Activated T-cell treated with anti-CD3 and anti-CD28 coated beads, Interleukin-2, amount 50 U/mL, for 24 hours (primary cell): ENCODE results near the gene SDF4.
A peak's percentile ranks its signal among the peaks of the same experiment; 100 is the strongest.
"Not testable (repeated sequence)": the region's sequence is repeated elsewhere in the genome, so short reads cannot be mapped to it uniquely, and the experiment has no call there.

Experiments used
- DNase-seq: peaks from one replicate; pipeline ENCODE4 v3.0.0-alpha.2; 2020
- H3K27ac Mint-ChIP-seq: 2 replicates; pipeline ENCODE4 v1.8.0; 2020; ENCODE audit warnings: mild to moderate bottlenecking, mixed read lengths
- H3K27me3 Mint-ChIP-seq: 2 replicates; pipeline ENCODE4 v1.8.0; 2020; ENCODE audit warnings: mixed read lengths
- H3K36me3 Mint-ChIP-seq: 2 replicates; pipeline ENCODE4 v1.8.0; 2020; ENCODE audit warnings: low read depth, mixed read lengths
- H3K4me1 Mint-ChIP-seq: 2 replicates; pipeline ENCODE4 v1.8.0; 2020; ENCODE audit warnings: low read depth, mixed read lengths
- H3K4me3 Mint-ChIP-seq: 2 replicates; pipeline ENCODE4 v1.8.0; 2020; ENCODE audit warnings: mild to moderate bottlenecking, moderate library complexity, mixed read lengths
- H3K9me3 Mint-ChIP-seq: 2 replicates; pipeline ENCODE4 v1.8.0; 2020; ENCODE audit warnings: mixed read lengths

The SDF4 gene

DNA sequence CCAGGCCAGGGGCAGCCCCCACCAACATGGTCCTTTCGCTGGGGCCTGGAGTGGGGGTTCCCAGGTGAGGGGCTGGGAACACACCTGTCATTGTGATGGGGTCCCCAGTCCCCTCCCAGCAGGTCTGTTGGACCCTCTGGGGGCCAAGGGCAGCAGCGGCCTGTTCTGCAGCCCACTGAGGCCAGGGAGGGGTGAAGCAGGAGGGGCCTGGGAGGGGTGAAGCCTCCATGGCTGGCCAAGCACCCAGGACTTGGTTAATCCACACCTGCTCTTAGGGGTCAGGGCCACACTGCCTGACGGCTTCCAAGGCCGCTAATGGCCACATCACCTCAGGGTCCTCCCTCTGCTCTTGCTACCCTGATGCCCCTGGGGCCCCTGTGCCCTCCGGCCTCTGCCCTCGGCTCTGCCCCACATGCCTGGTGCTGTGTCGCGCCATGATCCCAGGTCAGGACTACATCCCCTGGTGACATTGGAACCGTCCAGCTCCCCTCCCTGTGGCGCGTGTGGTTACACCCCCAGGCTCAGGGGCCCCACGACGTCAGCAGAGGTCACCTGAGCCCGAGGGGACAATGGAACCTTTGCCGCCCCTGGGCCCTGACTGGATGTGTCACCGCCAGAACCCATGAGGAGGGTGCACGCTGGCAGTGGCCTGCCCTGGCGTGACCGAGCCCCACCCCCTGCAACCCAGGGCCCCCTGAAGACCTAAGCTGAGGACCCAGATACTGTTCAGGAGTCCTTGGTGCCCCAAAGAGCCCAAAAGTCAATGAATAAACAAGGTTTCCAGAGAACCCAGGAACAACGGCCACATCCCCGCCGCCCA is 32.5 kb downstream of the SDF4 start:
- no peak for DNase-seq
- Mint-ChIP-seq H3K36me3 (peaks cover 5% of the 10 kb centered on the region), H3K27me3 (no peaks in the 10 kb centered on the region), H3K27ac (peak overlapping the region; percentile 57), H3K9me3 (peaks cover 2% of the 10 kb centered on the region), H3K4me3 (peak overlapping the region; percentile 8), H3K4me1 (peaks cover 17% of the 10 kb centered on the region)

GRCh38 chr1:1198423-1199140 is 33.2 kb downstream of the SDF4 start:
- Mint-ChIP-seq H3K9me3 (peaks cover 2% of the 10 kb centered on the region), H3K4me1 (peaks cover 12% of the 10 kb centered on the region), H3K27me3 (no peaks in the 10 kb centered on the region), H3K27ac (no peak overlapping the region), H3K4me3 (no peak overlapping the region), H3K36me3 (no peaks in the 10 kb centered on the region)
- no peak for DNase-seq

DNA sequence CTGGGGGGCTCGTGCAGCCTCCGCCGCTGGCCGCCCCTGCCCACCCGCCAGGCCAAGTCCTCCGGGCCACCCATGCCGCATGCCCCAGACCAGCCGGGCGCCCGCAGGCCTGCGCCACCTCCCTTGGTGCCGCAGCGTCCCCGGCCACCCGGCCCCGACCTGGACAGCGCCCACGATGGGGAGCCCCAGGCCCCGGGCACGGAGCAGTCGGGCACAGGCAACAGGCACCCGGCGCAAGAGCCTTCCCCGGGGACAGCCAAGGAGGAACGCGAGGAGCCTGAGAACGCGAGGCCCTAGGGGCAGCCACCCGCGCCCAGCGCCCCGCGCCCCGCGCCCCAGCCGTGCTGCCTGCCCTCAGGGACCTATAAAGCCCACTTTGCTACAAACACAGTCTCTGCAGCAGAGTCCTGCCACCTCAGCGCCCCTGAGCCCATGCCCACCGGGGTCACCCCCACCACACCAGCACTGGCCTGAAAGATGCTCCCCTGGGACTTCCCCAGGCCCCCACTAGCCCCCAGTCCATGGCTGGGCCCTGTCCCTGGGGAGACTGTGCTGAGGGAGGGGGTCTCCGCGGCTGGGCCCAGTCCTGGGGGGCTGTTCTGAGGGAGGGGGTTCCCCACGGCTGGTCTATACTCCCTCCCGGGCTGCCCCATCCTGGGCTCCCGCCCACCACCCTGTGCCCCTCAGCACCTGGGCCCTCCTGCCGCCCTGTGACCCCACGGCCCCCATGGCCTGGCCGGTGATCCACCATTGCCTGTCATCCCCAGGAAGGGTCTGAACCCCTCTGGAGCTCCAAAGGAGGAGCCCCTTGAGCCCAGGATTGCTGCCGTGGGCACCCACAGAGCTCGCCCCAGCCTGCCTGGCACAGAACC is 34.0 kb downstream of the SDF4 start:
- H3K9me3 Mint-ChIP-seq, result peaks cover 2% of the 10 kb centered on the region
- H3K27ac Mint-ChIP-seq, result no peak overlapping the region
- H3K4me1 Mint-ChIP-seq, result peaks cover 12% of the 10 kb centered on the region
- H3K36me3 Mint-ChIP-seq, result no peaks in the 10 kb centered on the region
- H3K4me3 Mint-ChIP-seq, result no peak overlapping the region
- H3K27me3 Mint-ChIP-seq, result no peaks in the 10 kb centered on the region
- peak; percentile 32 for DNase-seq

DNA sequence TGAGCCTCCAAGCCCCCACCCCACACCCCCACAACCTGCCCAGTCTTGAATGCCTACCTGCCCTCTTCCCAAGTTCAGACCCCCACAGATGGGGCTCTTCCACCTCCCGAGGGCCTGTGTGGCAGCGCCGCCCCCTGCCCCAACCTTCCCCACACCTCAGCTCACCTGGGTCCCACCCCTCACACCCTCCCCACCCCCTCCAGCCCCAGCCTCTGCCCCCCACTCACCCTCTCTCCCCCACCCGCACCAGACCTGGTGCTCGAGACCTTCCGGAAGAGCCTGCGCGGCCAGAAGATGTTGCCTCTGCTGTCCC is 34.7 kb downstream of the SDF4 start:
- DNase-seq, result no peak
- H3K4me1 Mint-ChIP-seq, result peaks cover 12% of the 10 kb centered on the region
- no peaks in the 10 kb centered on the region for H3K36me3 Mint-ChIP-seq
- H3K27me3 Mint-ChIP-seq, result no peaks in the 10 kb centered on the region
- H3K9me3 Mint-ChIP-seq, result peaks cover 3% of the 10 kb centered on the region
- H3K4me3 Mint-ChIP-seq, result no peak overlapping the region
- no peak overlapping the region for H3K27ac Mint-ChIP-seq

GRCh38 chr1:1196431-1197187 is 35.2 kb downstream of the SDF4 start:
- Mint-ChIP-seq H3K9me3 (peaks cover 8% of the 10 kb centered on the region), H3K4me3 (no peak overlapping the region), H3K36me3 (no peaks in the 10 kb centered on the region), H3K27me3 (no peaks in the 10 kb centered on the region), H3K4me1 (peaks cover 12% of the 10 kb centered on the region), H3K27ac (peak overlapping the region; percentile 5)
- peak; percentile 33 for DNase-seq

DNA sequence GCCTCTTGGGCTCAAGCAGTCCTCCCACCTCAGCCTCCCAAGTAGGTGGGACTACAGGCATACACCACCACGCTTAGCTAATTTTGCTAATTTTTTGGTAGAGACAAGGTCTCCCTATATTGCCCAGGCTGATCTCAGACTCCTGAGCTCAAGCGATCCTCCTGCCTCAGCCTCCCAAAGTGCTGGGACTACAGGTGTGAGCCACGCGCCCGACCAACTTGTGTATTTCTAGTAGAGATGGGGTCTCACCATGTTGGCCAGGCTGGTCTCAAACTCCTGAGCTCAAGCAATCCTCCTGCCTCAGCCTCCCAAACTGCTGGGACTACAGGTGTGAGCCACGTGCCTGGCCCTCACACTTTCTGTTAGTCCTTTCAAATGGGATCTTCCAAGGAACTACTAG is 36.1 kb downstream of the SDF4 start:
- H3K27me3 Mint-ChIP-seq, H3K27ac Mint-ChIP-seq, H3K36me3 Mint-ChIP-seq, H3K4me3 Mint-ChIP-seq, H3K9me3 Mint-ChIP-seq: not testable (repeated sequence)
- peaks cover 10% of the 10 kb centered on the region for H3K4me1 Mint-ChIP-seq
- peak; percentile 22 for DNase-seq

- Mint-ChIP-seq H3K36me3 (no peaks in the 10 kb centered on the region), H3K27ac (no peak overlapping the region)
Observed at GRCh38 chr1:1194723-1195122, 37.1 kb downstream of the SDF4 start.

DNA sequence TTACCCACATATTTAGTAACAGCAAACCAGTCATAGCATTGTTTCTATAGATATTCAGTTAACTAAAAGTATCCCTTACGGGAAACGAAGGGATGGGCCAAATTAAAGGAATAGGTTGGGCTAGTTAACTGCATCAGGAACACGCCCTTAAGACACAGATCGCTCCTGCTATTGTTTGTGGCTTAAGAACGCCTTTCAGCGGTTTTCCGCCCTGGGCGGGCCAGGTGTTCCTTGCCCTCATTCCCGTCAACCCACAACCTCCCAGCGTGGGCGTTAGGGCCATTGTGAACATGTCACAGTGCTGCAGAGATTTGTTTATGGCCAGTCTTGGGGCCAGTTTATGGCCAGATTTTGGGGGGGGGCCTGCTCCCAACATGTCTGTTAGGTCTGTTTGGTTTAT is 40.1 kb downstream of the SDF4 start:
- Mint-ChIP-seq H3K27ac (peak overlapping the region; percentile 3), H3K27me3 (no peaks in the 10 kb centered on the region)

More at GRCh38 chr1:1194723-1195122, 37.1 kb downstream of the SDF4 start:
- Mint-ChIP-seq H3K4me3 (no peak overlapping the region), H3K9me3 (peaks cover 8% of the 10 kb centered on the region), H3K4me1 (peaks cover 2% of the 10 kb centered on the region), H3K27me3 (no peaks in the 10 kb centered on the region)
- no peak for DNase-seq

DNA sequence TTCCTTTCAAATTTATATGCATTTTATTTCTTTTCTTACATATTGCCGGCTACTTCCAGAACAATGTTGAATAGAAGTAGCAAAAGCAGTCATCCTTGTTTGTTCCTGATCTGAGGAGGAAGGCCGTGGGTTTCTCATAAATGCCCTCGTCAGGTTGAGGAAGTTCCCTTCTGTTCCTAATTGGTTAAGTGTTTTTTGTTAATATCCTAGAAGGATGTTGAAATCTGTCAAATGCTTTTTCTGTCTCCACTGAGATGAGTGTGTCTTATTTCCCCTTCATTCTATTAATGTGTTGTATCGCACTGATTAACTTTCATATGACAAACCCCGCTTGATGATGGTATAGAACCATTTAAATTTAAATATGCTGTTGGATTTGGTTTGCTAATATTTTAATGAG is 42.7 kb downstream of the SDF4 start:
- Mint-ChIP-seq H3K9me3 (peaks cover 5% of the 10 kb centered on the region), H3K36me3 (no peaks in the 10 kb centered on the region), H3K27me3 (no peaks in the 10 kb centered on the region), H3K4me1 (no peaks in the 10 kb centered on the region), H3K27ac (no peak overlapping the region), H3K4me3 (no peak overlapping the region)
- DNase-seq, result no peak

More for the DNA sequence above, 40.1 kb downstream of the SDF4 start:
- H3K4me3 Mint-ChIP-seq, result no peak overlapping the region
- peaks cover 8% of the 10 kb centered on the region for H3K9me3 Mint-ChIP-seq
- H3K36me3 Mint-ChIP-seq, result no peaks in the 10 kb centered on the region
- no peaks in the 10 kb centered on the region for H3K4me1 Mint-ChIP-seq
- DNase-seq, result no peak

GRCh38 chr1:1187938-1188337 is 43.9 kb downstream of the SDF4 start:
- Mint-ChIP-seq H3K4me3 (no peak overlapping the region), H3K27ac (no peak overlapping the region), H3K36me3 (no peaks in the 10 kb centered on the region), H3K27me3 (no peaks in the 10 kb centered on the region), H3K9me3 (peaks cover 5% of the 10 kb centered on the region), H3K4me1 (no peaks in the 10 kb centered on the region)
- DNase-seq, result no peak

DNA sequence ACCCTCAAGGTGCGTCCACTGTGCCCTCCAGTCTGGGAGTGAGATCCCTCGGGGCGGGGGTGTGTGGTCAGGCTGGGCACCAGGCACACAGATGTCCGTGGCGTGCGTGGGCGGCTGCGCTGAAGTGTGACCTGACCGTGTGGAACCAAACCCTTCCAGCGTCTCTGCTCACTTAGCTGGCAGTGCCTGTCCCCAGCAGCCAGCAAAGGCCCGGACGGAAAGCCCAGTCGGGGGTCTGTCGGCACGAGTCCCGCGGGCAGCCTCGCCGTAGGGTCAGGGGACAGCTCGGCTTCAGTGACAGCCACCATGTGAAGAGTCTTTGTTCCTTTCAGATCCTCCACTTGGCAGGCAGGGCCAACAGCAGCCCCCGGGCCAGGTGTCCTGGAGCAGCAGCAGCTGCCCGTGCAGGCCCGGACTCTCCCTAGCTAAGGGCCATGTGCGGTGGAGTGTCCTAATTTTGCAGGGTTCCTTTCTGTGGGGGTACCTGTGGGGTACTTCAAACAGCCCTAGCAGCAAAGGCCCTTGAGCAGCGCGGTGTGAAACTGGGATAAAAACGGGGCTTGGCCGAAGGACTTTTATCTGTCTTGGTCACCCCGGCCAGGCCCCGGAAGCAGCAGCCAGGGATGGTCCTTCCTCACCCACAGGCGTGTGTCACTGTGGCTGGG is 46.6 kb downstream of the SDF4 start:
- DNase-seq, result no peak
- Mint-ChIP-seq H3K27ac (no peak overlapping the region), H3K4me1 (peaks cover 2% of the 10 kb centered on the region), H3K4me3 (no peak overlapping the region), H3K9me3 (no peaks in the 10 kb centered on the region), H3K36me3 (no peaks in the 10 kb centered on the region), H3K27me3 (peaks cover 7% of the 10 kb centered on the region)

DNA sequence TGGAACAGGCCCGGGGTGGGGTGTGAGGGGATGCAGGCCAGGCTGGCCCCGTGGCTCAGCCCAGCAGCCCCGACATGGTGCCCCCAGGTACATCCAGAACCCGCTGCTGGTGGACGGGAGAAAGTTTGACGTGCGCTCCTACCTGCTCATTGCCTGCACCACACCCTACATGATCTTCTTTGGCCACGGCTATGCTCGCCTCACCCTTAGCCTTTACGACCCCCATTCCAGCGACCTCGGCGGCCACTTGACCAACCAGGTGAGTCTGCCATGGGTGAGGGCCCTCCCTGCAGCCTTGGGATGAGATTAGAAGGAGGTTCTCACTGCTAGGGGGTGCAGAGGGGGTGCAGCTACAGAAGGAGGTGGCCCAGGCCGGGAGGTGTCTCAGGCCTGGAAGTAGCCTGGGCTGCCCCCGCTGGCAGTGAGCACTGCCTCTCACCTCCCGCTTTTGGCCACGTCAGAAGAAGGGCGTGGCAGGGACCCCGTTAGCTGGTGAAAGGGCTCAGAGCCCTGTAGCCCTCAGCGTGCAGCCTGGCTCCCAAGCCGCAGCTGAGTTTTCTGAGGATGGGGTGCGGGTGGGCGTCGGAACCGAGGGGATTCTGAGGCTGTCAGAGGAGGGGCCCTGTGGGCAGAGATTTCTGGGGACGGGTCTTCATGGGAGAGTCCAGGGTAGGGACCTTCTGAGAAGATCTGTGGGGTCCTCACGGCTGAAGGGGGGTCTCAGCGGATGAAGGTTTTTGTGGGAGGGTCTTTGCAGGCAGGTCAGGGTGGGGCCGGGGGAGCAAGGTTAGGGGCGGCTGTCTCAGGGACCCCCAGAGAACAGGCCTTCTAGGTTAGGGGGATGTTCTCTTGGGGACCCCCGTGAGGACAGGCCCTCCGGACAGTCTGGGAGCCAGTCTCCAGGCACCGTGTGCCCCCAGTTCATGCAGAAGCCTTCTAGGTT is 47.7 kb downstream of the SDF4 start:
- Mint-ChIP-seq H3K27ac (no peak overlapping the region), H3K36me3 (no peaks in the 10 kb centered on the region), H3K27me3 (peaks cover 7% of the 10 kb centered on the region)

DNA sequence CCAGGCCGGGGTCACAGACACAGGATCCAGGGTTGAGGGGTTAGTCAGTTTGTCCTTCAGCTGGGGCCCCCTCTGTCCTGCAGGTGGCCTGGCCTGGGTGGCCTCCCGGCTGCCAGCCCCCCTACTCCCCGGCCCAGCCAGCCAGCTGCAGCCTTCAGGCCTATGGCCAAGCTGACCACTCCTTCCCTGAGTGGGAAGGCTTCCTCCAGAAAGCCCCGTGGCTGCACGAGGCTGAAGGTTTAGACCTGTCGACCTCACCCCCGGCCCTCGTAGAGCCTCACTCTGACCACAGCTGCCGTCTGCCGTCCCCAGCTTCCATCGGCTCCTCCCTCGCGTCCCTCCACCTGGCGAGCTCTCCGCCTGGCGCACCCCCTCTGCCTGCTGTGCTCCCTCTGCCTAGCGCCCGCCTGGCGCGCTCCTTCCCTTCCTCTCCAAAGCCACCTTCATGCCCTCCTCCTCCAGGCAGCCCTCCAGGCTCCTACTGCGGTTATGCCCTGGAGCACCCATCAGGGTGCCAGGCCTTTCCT is 48.5 kb downstream of the SDF4 start:
- Mint-ChIP-seq H3K27ac (no peak overlapping the region), H3K4me3 (no peak overlapping the region), H3K27me3 (peaks cover 7% of the 10 kb centered on the region), H3K36me3 (no peaks in the 10 kb centered on the region), H3K9me3 (no peaks in the 10 kb centered on the region), H3K4me1 (peaks cover 2% of the 10 kb centered on the region)
- DNase-seq, result no peak

More for the DNA sequence above, 47.7 kb downstream of the SDF4 start:
- no peak for DNase-seq
- Mint-ChIP-seq H3K9me3 (no peaks in the 10 kb centered on the region), H3K4me3 (no peak overlapping the region), H3K4me1 (peaks cover 2% of the 10 kb centered on the region)
